Right ventricle myocardium inferior (tissue), 1 donor: ENCODE measurements around the gene MRC2. TPM values are rescaled to one million over a fixed set of nuclear protein-coding genes. Genes with fewer than 3 reads are reported as not detected.

Experiments
- ATAC-seq: fragments of 200-7000 bp; cut with Tn5 transposase; one replicate; pipeline ENCODE4 v1.9.1; 2020; ENCODE audit warnings: mild to moderate bottlenecking, moderate library complexity
- DNase-seq: peaks from one replicate; pipeline ENCODE4 v3.0.0; 2021; ENCODE audit errors: missing footprints
- intact Hi-C: fragments of 100-400 bp; cut with DNase I; formaldehyde crosslinking; loops from one replicate; pipeline ENCODE4 v1.11.0; 2022
- total RNA-seq: library from RNA; stranded (reverse); fragmentation: NEBNext Ultra II Directional; extraction: Animal tissue kit (Norgen Biotek cat#: 25700); gene quantifications from one replicate; pipeline ENCODE4 v1.2.1, GENCODE V29; 2021
- donor health status: DM: no; HTN: yes; CAD: no; lungs with severe emphysema.

MRC2 gene
- total RNA-seq, 1 donor from 2014 or later = 33.8 TPM

GRCh38 chr17:62670202-62670821 lies 42.8 kb downstream of the MRC2 start:
- ATAC-seq (no peak), DNase-seq (peak; percentile 51)
- intact Hi-C loops = loop anchor here (10.0 kb wide), 1 partner anchor 734 kb away; no protein-coding TSS in a partner anchor

DNA sequence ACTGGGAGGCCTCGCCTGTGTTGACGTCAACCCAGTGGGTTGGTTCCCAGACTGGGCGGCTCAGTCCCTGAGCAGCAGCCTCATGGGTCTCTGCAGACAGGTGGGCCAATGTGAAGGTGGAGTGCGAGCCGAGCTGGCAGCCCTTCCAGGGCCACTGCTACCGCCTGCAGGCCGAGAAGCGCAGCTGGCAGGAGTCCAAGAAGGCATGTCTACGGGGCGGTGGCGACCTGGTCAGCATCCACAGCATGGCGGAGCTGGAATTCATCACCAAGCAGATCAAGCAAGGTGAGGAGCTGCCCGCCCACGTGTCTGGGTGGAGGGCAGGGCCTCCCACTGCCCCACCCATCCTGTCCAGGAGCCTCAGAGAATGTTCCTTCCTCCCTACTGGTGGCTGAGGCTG lies 44.1 kb downstream of the MRC2 start:
- ATAC-seq (no peak), DNase-seq (peak; percentile 63)
- intact Hi-C loops = loop anchor here (10.0 kb wide), 1 partner anchor 733 kb away; no protein-coding TSS in a partner anchor

- ATAC-seq (no peak), DNase-seq (no peak)
Observed at GRCh38 chr17:62672957-62673356, 45.5 kb downstream of the MRC2 start.

DNA sequence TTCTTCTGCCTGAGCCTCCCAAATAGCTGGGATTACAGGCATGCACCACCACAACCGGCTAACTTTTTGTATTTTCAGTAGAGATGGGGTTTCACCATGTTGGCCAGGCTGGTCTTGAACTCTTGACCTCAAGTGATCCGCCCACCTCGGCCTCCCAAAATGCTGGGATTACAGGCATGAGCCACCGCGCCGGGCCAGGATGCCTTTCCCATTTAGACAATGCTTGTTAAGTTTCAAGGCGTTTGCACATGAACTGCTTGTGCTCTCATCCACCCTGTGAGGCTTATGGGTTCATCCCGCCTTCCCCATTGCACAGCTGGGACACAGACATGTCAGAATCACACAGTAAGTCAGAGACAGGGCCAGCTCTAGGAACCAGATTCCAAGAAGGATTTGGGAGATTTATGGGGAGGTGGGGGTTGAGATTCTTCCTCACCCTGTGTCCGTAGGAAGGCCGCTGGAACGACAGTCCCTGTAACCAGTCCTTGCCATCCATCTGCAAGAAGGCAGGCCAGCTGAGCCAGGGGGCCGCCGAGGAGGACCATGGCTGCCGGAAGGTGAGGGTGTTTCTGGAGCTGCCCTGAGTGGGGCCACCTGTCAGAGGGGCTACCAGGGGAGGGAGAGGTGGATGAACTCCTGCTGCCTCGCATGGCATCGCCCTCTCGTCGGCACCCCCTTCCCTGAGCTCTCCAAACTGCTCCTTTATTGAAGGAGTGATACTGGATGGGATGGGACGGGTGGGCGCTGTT lies 46.3 kb downstream of the MRC2 start:
- DNase-seq (no peak), ATAC-seq (no peak)
- intact Hi-C loops = loop anchor here (10.0 kb wide), 1 partner anchor 731 kb away; no protein-coding TSS in a partner anchor

More at GRCh38 chr17:62672957-62673356, 45.5 kb downstream of the MRC2 start:
- intact Hi-C loops = loop anchor here (10.0 kb wide), 1 partner anchor 732 kb away; no protein-coding TSS in a partner anchor

DNA sequence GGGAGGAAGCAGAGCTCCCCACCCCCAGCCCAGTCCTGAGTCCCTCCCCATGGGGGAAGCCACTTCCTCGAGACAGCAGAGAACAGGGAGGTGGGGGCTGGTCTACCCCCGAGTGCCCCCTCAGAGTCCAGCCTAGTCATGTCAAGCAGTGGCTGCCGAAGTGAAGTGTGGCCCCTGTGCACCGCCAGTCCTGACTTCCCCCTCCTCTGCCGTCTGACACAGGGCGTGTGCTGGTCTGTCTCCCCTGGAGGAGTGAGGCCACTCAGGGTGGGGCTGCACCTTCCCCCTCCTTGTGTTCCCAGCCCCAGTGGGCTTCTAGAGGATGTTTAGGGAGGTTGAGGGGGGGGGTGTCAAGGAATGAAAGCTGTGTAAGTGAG lies 46.9 kb downstream of the MRC2 start:
- no peak for DNase-seq
- intact Hi-C loops = loop anchor here (10.0 kb wide), 1 partner anchor 730 kb away; no protein-coding TSS in a partner anchor
- no peak for ATAC-seq

DNA sequence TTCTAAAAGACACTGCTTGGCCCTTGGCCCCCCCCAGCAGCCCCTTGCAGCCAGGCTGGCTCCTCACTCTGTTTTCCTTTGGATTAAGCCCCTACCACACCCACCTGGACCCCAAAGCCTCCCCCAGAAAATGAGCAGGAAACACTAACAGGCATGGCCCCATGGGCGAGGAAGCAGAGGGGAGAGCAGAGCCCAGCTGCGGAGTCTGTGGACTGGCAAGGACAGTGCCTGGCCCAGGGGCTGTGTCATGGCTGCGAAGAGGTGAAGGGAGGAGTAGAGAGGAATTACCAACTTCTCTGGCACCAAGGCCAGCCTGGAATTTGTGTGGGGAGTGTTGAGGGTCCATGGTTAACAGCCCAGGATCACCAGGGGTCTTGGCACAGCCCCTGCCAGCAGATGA lies 47.4 kb downstream of the MRC2 start:
- intact Hi-C loops = loop anchor here (10.0 kb wide), 1 partner anchor 730 kb away; no protein-coding TSS in a partner anchor
- DNase-seq (no peak), ATAC-seq (no peak)

- peak; percentile 23 for ATAC-seq
- intact Hi-C loops = loop anchor here (10.0 kb wide), 1 partner anchor 730 kb away; no protein-coding TSS in a partner anchor
- DNase-seq = peak; percentile 60
Observed at GRCh38 chr17:62675260-62675659, 47.8 kb downstream of the MRC2 start.

DNA sequence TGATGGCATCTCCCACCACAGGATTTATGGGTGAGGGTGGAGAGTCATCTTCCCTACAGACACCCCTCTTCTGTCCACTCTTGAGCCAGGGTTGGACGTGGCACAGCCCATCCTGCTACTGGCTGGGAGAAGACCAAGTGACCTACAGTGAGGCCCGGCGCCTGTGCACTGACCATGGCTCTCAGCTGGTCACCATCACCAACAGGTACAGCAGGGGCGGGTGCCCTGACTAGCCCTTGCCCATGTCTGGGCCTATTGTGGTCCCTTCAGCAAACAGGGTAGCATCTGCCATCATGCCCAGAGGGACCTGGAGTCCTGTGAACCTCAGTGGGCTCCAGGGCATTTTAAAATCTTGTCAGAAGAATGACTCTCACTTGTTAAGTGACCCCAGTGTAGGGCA lies 48.2 kb downstream of the MRC2 start:
- intact Hi-C loops = loop anchor here (10.0 kb wide), 1 partner anchor 729 kb away; no protein-coding TSS in a partner anchor
- no peak for DNase-seq
- ATAC-seq = no peak

DNA sequence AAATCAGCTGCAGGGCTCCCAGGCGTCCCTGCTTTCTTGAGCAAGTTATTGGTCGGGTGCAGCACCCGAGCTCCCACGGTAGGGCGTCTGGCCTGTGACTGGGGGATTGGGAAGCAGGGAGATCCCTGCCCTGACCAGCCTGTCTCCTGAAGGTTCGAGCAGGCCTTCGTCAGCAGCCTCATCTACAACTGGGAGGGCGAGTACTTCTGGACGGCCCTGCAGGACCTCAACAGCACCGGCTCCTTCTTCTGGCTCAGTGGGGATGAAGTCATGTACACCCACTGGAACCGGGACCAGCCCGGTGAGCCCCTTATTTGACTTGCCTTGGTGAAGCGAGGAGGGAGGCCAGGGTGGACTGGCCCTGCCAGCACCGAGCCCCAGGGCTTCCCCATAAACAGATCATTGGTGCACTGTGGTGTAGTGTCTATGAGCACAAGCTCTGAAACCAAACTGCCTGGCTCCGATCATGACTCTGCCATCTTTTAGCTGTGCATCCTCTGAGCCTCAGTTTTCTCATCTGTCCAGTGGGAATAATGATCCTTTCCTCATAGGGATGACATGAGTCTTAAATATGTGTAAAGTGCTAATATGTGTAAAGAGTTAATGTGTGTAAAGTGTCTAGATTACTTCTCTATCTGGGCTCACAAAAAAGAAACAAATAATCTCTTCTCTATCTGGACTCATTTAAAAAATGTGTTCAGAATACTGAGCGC lies 48.9 kb downstream of the MRC2 start:
- intact Hi-C loops = loop anchor here (10.0 kb wide), 1 partner anchor 728 kb away; no protein-coding TSS in a partner anchor

DNA sequence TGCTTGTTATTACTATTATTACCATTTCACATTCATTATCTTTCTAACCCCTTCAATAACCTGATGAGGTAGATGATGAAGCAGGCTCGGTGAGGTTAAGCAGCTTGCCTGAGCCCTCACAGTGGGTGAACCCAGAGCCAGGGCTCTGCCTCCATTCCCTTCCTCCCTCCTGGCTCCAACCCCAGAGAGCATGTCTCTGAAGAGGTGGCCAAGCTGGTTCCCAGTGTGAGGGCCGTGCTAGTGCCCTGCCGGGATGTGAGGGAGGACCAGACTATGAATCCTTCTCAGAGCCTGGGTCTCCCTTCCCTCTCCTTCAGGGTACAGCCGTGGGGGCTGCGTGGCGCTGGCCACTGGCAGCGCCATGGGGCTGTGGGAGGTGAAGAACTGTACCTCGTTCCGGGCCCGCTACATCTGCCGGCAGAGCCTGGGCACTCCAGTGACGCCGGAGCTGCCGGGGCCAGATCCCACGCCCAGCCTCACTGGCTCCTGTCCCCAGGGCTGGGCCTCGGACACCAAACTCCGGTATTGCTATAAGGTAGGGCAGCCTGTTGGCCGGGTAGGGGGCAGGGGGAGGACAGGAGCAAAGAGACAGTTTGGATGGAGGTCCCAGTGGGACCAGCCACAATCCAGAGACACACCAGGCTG lies 49.6 kb downstream of the MRC2 start:
- intact Hi-C loops = loop anchor here (10.0 kb wide), 1 partner anchor 728 kb away; no protein-coding TSS in a partner anchor
- ATAC-seq (no peak), DNase-seq (peak; percentile 57)

More for the DNA sequence above, 48.9 kb downstream of the MRC2 start:
- DNase-seq = no peak
- no peak for ATAC-seq

DNA sequence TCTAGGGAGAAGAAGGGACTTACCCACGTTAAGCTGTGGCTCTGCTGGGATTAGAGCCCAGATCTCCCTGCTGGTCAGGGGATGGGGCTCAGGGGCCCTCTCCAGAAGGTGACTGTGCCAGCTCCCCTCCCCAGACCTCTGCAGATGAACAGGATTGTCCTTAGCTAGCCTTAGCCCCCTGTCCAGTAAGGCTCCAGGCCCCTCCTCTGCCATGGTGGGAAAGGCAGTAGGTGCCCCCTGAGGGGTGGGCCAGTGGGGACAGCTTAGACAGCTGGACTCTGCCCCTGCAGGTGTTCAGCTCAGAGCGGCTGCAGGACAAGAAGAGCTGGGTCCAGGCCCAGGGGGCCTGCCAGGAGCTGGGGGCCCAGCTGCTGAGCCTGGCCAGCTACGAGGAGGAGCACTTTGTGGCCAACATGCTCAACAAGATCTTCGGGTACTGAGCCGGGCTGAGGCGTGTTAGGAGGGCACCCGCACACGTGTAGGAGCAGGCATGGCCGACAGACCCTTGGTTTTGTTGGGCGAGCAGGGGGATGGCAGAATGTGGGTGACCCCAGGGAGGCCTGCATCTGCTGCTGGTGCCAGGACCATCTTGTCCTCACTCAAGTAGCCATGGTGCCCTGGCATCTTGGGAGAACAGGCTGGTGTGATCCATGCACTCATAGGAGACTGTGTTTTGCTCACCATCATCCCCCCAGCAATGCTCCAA lies 50.9 kb downstream of the MRC2 start:
- ATAC-seq (no peak), DNase-seq (no peak)
- intact Hi-C loops = loop anchor here (10.0 kb wide), 1 partner anchor 726 kb away; no protein-coding TSS in a partner anchor

DNA sequence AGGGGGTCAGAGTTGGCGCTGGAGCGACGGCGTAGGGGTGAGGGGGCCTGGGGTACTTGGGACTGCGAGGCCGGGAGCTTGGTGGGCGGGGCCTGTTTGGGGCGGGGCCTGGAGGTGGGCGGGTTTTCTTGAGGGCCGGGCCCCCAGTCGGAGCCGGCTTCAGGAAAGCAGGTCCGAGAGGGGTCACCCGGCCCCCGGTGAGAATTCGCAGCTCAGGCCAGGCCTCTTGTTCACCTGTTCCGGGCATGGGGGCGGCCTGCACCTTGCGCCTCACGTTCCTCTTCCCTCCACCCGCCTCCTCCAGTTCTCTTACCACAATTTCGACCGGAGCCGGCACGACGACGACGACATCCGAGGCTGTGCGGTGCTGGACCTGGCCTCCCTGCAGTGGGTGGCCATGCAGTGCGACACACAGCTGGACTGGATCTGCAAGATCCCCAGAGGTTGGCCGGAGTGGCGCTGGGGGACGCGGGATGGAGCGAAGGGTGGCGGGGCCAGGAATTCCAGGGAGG lies 52.5 kb downstream of the MRC2 start:
- intact Hi-C loops = loop anchor here (10.0 kb wide), 1 partner anchor 725 kb away; no protein-coding TSS in a partner anchor
- ATAC-seq = no peak
- peak; percentile 57 for DNase-seq

- ATAC-seq = no peak
Observed at GRCh38 chr17:62680541-62681052, 53.1 kb downstream of the MRC2 start.

GRCh38 chr17:62681061-62681938 lies 53.8 kb downstream of the MRC2 start:
- intact Hi-C loops = no loop called here
- DNase-seq = peak; percentile 58
- no peak for ATAC-seq

More at GRCh38 chr17:62680541-62681052, 53.1 kb downstream of the MRC2 start:
- intact Hi-C loops = no loop called here
- DNase-seq = peak; percentile 44

- no peak for ATAC-seq
- intact Hi-C loops = no loop called here
- DNase-seq = no peak
Observed at GRCh38 chr17:62681939-62682381, 54.5 kb downstream of the MRC2 start.

DNA sequence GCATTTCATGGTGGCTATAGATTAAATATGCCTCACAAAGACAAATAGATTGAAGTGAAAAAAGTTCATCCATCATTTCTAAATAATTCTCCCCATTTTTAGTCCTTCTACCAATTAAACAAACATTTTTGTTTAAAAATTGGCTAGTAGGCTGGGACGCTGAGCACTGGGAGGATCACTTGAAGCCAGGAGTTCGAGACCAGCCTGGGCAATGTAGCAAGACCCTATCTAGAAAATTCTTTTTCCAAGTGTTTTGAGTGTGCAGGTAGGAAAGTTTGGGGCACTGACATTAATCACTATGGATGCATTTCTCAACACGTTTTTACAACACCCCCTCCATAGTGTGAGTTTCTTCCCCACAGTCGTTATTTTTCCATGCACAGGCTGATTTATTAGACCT lies 56.7 kb downstream of the MRC2 start:
- DNase-seq = no peak
- intact Hi-C loops = no loop called here
- no peak for ATAC-seq
